Astrocyte (in vitro differentiated cells and primary cell): Measurements from ENCODE around the gene EED.

ENCODE experiments used
- CTCF ChIP-seq: IDR thresholded peaks from 2 replicates; pipeline ENCODE4 v1.5.1; 2011; ENCODE audit warnings: low read depth, mild to moderate bottlenecking, inconsistent platforms, low read length, moderate library complexity; ENCODE audit not compliant: insufficient read depth
- EZH2 ChIP-seq: IDR thresholded peaks from 2 replicates; pipeline ENCODE4 v1.6.1; 2012; ENCODE audit warnings: mild to moderate bottlenecking, low read length, inconsistent platforms; ENCODE audit not compliant: insufficient read depth

GRCh38 chr11:86264649-86265048, 20.1 kb downstream of the EED start:
- TF ChIP-seq CTCF (no peak), EZH2 (no peak)
